HL-60 (cell line): ENCODE data around the gene KCNJ4.

Source experiments
- SPI1 ChIP-seq: IDR thresholded peaks from 2 replicates; pipeline ENCODE4 v1.6.1; 2012; ENCODE audit warnings: low read depth, mild to moderate bottlenecking, borderline replicate concordance
- TF ChIP-seq, protein P1 (sequence below): IDR thresholded peaks from one replicate; pipeline ENCODE4 v1.5.1; 2011; ENCODE audit warnings: low read length, control low read depth, inconsistent platforms; ENCODE audit not compliant: insufficient read depth
- TF ChIP-seq, protein P2 (sequence below): IDR thresholded peaks from 2 replicates; pipeline ENCODE4 v1.6.1; 2012; ENCODE audit warnings: low read depth; ENCODE audit not compliant: insufficient replicate concordance

DNA sequence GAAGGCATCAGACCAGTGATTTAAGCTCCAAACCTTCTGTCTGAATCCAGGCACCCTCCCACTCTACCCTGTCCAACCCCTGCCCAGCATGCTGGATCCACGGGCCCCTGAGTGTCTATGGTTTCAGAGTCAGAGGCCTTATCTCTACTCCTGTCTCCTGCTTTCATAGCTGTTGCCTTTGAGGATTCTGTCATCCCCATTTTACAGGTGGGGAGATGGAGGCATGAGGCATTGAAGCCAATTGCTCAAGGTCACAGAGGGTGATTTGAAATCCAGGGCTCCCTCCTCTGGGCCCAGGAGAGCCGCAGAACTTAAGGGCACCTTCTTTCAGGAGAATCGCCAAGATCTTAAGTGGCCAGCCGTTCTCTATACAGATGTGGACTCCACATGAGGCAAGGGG, 3.1 kb downstream of the KCNJ4 start:
- TF ChIP-seq, protein P1, sequence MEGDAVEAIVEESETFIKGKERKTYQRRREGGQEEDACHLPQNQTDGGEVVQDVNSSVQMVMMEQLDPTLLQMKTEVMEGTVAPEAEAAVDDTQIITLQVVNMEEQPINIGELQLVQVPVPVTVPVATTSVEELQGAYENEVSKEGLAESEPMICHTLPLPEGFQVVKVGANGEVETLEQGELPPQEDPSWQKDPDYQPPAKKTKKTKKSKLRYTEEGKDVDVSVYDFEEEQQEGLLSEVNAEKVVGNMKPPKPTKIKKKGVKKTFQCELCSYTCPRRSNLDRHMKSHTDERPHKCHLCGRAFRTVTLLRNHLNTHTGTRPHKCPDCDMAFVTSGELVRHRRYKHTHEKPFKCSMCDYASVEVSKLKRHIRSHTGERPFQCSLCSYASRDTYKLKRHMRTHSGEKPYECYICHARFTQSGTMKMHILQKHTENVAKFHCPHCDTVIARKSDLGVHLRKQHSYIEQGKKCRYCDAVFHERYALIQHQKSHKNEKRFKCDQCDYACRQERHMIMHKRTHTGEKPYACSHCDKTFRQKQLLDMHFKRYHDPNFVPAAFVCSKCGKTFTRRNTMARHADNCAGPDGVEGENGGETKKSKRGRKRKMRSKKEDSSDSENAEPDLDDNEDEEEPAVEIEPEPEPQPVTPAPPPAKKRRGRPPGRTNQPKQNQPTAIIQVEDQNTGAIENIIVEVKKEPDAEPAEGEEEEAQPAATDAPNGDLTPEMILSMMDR, result no peak
- TF ChIP-seq SPI1, result no peak
- TF ChIP-seq, protein P2, sequence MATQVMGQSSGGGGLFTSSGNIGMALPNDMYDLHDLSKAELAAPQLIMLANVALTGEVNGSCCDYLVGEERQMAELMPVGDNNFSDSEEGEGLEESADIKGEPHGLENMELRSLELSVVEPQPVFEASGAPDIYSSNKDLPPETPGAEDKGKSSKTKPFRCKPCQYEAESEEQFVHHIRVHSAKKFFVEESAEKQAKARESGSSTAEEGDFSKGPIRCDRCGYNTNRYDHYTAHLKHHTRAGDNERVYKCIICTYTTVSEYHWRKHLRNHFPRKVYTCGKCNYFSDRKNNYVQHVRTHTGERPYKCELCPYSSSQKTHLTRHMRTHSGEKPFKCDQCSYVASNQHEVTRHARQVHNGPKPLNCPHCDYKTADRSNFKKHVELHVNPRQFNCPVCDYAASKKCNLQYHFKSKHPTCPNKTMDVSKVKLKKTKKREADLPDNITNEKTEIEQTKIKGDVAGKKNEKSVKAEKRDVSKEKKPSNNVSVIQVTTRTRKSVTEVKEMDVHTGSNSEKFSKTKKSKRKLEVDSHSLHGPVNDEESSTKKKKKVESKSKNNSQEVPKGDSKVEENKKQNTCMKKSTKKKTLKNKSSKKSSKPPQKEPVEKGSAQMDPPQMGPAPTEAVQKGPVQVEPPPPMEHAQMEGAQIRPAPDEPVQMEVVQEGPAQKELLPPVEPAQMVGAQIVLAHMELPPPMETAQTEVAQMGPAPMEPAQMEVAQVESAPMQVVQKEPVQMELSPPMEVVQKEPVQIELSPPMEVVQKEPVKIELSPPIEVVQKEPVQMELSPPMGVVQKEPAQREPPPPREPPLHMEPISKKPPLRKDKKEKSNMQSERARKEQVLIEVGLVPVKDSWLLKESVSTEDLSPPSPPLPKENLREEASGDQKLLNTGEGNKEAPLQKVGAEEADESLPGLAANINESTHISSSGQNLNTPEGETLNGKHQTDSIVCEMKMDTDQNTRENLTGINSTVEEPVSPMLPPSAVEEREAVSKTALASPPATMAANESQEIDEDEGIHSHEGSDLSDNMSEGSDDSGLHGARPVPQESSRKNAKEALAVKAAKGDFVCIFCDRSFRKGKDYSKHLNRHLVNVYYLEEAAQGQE, result no peak
